ENCODE measurements around the gene SHC2.

The SHC2 gene

GRCh38 chr19:370641-371330 is 90.0 kb downstream of the SHC2 start (continued):
- TF ChIP-seq ZNF26 (tag by site-specific recombination; IDR thresholded peaks at IDR 0.05) (no peak), ZNF843 (tag by site-specific recombination; IDR thresholded peaks at IDR 0.05) (no peak)

GRCh38 chr19:369876-370275 is 91.0 kb downstream of the SHC2 start:
- TF ChIP-seq ZNF223 (tag by site-specific recombination; IDR thresholded peaks at IDR 0.05) (no peak), ZNF704 (tag by site-specific recombination; IDR thresholded peaks at IDR 0.05) (no peak), SALL2 (tag by site-specific recombination; IDR thresholded peaks at IDR 0.05; ENCODE audit: borderline replicate concordance) (no peak), ZNF239 (tag by site-specific recombination; IDR thresholded peaks at IDR 0.05) (no peak), CTCF (tag by site-specific recombination; IDR thresholded peaks at IDR 0.05) (no peak), MZF1 (tag by site-specific recombination; IDR thresholded peaks at IDR 0.05; ENCODE audit: borderline replicate concordance) (no peak), ZEB2 (tag by site-specific recombination; IDR thresholded peaks at IDR 0.05) (no peak), ZNF155 (tag by site-specific recombination; IDR thresholded peaks at IDR 0.05) (no peak), ZNF561 (tag by site-specific recombination; IDR thresholded peaks at IDR 0.05; ENCODE audit: borderline replicate concordance) (no peak), SP2 (tag by site-specific recombination; IDR thresholded peaks at IDR 0.05) (no peak), ZNF140 (tag by site-specific recombination; IDR thresholded peaks at IDR 0.05) (no peak), INSM2 (tag by site-specific recombination; IDR thresholded peaks at IDR 0.05) (no peak), ZNF211 (tag by site-specific recombination; IDR thresholded peaks at IDR 0.05; ENCODE audit: low read depth) (no peak), ZNF610 (tag by site-specific recombination; IDR thresholded peaks at IDR 0.05; ENCODE audit: borderline replicate concordance) (no peak), ZSCAN23 (tag by site-specific recombination; IDR thresholded peaks at IDR 0.05) (no peak), RBAK (tag by site-specific recombination; IDR thresholded peaks at IDR 0.05) (no peak), GLIS2 (tag by site-specific recombination; IDR thresholded peaks at IDR 0.05) (no peak)
- Histone ChIP-seq H3K4me3 (ENCODE audit: low read depth, low read length) (no peak overlapping the region), H3K27ac (ENCODE audit: extremely low read depth, low read depth, low read length) (no peak overlapping the region), H3K4me1 (ENCODE audit: control insufficient read depth, insufficient read depth, low read length) (no peaks in the 10 kb centered on the region), H3K36me3 (ENCODE audit: control insufficient read depth in 2 of 2, insufficient read depth in 1 of 2, low read length in 2 of 2) (no peaks in the 10 kb centered on the region), H3K9me3 (ENCODE audit: control insufficient read depth, insufficient read depth, low read depth, low read length) (no peaks in the 10 kb centered on the region)
- ChIA-PET CTCF (interaction anchor here (0.5 to 1.0 kb wide), 2 partner anchors 218 to 326 kb away, joined by 3 read pairs; partner anchors contain the start of gene PRSS57), POLR2A (no interaction called here)

Data from HEK293 (cell line).